GM19438 (cell line): ENCODE data around the gene ACE.

Experiments used
- ATAC-seq: cut with Tn5 transposase; IDR thresholded peaks from one replicate; pipeline ENCODE4 v1.9.1; 2021; ENCODE audit warnings: low read depth; ENCODE audit not compliant: unreplicated experiment

Gene ACE

DNA sequence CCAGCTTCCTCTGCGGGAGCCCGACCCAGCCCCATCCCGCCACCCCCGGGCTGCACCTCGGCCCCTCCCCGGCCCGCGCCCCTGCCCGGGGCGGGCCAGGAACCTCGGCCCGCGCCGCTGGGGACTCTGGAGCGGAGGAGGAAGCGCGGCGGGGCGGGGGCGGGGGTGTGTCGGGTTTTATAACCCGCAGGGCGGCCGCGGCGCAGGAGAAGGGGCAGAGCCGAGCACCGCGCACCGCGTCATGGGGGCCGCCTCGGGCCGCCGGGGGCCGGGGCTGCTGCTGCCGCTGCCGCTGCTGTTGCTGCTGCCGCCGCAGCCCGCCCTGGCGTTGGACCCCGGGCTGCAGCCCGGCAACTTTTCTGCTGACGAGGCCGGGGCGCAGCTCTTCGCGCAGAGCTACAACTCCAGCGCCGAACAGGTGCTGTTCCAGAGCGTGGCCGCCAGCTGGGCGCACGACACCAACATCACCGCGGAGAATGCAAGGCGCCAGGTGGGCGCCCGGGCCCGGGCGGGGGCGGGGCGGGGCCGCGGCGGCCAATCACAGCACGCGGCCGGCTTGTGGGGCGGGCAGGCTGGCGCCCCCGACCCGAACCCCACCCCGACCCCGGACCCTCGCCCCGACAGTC, at the start of gene ACE:
Gene ACE (plus strand): TSS at position 208 of the 626 bp plus-strand sequence. CDS start 34 bp downstream, at position 242.
- ATAC-seq, result no peak

DNA sequence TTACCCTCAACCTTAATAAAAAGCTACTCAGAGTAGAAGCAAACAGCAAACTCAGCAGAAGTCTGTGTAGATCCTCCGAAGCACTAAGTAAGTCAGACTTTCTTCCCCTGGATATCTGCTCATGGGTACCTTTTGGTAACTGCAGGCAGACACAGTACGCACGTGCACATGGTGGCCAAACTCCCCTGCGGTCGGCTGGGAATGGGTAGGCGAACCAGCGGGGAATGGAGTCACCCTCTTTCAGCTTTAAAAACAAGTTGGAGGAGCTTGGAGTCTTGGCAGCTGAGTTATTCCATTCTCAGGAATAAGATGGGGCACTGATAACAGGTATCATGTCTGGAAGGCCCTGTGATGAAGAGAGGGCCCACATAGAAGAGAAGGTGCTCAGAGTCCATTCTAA, 47.1 kb upstream of the ACE start:
- ATAC-seq, result no peak

DNA sequence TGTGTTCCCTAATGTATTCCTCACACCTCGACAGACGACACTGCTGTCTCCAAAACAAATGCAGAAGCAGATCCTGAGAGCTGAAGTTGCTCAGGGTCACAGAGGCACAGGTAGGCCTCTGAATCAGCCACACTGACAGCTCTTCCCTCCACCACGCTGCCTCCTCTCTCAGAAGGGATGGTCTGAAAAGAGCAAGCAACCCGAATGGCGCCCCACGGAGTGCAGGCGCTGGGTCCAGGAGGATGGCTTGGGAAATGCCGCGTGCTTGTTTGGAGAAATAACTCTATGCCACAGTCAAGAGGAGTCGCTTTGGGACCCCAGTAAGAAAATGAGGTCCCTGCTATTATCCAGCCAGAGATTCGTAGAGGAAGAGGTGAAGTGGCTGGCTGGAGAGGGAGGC, 46.6 kb upstream of the ACE start:
- no peak for ATAC-seq

DNA sequence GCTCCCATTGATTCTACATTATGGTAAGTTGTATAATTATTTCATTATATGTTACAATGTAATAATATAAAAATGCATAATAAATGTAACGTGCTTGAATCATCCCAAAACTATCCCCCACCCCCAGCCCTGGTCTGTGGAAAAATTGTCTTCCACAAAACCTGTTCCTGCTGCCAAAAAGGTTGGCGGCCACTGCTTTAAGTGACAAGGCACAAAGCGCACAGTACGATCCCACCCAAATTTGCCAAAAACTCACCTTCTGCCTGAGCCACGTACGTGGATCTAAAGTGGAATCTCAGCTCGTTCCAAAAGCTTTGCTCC, 45.3 kb upstream of the ACE start:
- ATAC-seq, result no peak

DNA sequence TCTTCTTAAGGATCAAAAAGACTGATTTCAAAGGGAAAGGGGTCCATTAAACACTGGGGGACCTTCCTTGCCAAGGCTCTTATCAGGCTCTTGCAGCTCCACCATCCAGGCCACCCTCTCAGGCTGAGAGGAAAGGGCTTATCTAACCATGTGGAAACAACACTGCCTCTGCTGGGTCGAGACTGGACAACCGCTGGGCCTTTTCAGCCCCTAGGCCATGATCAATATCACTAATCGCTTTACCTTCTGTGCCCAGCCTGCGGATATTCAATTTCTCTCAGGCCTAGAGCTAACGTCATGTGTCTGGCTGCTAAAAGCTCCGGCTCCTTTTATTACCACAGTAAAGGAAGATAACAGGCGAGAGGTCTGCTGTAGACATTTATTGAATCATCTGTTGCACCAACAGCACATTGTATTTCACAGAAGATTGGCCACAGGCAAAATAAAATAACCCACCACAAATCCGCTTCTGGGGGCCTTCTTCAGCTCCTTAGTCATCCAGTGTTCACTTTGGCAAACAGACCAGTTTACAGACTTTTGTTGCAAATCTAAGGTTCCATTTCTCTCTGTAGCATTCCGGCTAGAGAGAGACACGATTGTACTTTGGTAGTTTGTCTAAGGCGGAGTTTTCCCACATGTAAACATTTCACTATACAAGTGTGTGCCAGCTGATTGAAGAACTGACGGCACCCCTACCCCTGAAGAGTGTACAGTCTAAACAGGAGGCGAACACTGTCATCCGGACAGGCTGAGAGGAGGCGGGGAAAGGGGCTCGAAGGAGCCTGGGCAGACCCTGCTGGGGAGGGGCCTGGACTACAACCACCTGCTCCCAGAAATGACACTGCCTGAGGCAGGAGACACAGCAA, 44.7 kb upstream of the ACE start:
- ATAC-seq, result no peak

DNA sequence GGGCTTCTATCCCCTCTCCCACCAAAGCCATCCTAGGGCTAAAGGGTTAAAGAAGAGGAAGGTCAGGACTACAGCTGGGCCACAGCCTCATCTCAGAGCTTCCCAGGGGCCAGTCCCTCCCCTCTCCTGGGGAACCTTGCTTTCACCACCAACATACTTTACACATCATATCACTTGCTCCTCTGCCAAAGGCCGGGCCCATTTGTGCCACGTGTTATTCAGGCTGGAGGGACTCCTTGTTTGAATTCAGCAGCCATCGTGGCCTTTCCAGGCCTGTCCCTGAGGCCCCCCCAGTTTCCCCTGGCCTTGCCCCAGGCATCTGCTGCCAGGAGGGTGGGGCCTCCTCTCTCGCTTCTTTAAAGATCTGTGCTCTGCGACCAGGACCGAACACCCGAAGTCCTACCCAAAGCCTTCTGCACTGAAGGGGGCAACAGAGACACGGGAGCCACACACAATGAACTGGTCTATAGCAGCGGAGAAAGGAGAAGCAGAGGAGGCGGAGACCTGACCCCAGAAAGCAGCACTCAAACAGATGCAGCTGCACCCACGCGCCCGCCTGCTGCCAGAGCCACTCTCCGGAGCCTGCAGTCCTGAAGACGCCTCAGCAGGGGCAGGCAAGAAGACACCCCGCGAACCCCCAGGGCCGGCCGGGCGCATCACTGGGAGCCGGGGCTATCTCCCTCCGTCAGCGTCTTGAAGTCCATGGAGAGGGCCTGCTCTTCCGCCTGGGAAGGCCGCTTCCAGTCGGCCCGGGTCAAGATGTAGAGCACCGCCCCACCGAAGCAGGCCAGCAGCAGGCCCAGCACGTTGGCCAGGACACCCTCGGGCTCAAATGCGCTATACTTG, 42.9 kb upstream of the ACE start:
- ATAC-seq, result no peak

DNA sequence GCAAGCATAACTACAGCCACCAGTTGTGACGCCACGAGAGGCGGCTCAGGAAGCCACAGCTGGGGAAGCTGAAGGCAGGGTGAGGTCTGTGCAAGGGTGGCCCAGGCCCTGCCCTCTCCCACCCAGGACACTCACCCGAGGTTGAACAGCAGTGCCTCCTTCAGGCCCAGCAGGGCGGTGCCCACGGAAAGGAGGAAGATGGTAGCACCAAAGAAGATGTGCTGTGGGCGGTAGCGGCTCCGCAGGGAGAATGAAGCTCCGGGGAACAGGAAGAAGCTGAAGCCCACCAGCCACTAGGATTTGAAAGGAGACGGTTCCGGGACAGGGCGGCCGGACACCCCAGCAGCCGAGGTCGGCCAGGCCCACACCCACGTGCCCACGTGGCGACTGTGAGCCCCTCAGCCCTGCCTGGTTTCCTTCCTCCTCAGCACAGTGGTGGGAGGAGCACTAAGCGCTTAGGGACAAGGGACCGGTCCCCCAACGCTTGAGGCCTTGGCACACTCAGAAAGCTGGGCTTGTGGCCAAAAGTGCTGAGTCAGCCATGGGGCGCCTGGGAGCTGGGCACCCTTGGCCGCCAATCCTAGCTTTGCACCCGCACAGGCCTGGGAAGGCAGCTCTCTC, 41.8 kb upstream of the ACE start:
- no peak for ATAC-seq

DNA sequence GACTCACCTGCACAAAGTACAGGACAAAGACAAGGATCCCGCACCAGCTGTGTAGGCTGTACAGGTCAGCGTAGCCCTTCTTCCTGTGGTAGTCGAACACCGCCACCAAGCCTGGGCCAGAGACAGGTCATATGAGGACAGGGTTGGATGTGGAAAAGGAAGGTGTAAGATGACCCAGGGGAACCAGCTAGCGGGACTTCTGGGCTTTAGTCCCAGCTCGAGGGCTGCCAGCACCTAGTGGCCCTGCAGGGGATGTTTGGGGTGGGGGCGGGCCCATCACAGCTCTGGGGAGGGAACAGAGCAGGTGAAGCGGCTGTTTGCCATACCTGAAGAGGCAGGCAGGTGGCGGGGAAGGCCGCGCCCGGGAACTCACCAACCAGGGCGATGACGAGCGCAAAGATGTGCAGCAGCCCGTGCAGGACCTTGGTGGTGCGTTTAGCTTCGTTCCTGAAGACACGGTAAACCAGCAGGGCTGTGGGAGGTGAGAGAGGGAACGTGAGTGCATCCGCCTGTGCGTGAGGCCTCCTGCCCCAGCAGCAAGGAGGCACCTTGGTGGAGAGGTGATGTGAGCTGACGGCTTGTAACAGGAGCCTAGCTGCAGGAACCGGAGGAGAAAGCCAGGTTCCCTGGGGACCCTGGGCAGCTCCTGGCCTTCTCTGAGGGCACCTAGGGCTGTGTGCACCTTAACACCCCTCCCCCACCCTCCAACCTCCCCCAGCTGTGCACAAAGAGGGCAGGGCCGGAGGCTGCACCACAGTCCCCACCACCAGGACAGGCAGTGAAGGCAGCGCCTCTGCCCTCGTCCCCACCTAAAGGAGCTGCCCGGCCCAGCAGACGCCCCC, 41.0 kb upstream of the ACE start:
- ATAC-seq, result no peak

DNA sequence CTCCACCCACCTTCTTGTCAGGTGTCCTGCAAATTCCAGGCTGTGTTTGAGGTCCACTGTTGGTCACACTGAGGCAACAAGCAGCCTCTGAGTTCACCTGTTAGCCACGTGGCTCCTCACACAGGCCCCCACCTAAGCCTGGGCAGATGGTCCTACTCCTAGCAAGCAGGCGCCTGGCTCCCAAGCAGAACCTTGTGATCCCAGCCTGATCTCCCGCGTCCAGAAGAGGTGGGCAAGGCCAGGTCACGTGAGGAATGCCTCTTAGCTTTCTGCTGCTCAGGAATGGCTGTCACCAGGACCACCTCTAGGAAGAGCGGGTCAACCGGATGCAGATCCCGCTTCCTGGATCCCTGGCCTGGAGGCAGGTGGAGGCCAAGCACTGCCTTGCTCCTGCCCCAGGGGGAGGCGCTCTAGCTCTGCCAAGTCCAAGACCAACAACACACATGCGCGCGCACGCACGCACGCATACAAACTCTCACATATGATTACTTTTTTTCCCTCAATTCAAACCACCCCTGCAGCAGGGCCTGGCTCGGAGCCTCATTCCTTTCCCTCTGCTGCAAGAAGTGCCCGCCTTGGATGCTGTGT, 40.2 kb upstream of the ACE start:
- ATAC-seq, result no peak

DNA sequence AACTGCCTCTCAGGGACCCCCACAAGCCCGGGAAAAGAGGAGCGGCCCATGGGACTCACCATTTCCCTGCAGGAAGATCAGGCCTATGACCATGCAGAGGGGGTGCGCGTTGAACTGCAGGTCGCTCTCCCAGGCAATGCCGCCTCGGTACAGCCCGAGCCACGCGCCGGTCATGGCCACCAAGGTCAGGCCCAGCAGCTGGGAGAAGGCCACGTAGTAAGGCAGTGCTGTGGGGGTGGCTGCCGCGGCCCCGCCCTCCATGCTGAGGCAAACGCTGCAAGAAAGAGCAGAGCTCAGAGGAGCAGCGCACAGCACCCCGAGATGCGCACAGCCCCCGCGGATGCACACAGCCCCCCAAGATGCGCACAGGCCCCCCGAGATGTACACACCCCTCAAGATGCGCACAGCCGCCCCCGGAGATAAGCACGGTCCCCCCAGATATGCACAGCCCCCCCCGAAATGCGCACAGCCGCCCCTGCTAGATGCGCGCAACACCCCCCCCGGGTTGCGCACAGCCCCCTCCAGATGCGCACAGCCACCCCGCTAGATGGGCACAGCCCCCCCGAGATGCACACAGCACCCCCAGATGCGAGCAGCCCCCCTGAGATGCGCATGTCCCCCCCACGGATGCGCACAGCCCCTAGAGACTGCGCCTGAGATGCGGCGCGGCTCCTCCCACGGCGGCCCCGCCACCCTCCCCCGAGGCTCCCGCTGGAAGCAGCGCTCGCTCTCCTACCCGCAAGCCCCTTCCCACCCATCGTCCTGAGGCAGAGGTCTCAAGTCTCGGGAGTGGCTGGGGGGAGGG, 39.4 kb upstream of the ACE start:
- ATAC-seq, result no peak

DNA sequence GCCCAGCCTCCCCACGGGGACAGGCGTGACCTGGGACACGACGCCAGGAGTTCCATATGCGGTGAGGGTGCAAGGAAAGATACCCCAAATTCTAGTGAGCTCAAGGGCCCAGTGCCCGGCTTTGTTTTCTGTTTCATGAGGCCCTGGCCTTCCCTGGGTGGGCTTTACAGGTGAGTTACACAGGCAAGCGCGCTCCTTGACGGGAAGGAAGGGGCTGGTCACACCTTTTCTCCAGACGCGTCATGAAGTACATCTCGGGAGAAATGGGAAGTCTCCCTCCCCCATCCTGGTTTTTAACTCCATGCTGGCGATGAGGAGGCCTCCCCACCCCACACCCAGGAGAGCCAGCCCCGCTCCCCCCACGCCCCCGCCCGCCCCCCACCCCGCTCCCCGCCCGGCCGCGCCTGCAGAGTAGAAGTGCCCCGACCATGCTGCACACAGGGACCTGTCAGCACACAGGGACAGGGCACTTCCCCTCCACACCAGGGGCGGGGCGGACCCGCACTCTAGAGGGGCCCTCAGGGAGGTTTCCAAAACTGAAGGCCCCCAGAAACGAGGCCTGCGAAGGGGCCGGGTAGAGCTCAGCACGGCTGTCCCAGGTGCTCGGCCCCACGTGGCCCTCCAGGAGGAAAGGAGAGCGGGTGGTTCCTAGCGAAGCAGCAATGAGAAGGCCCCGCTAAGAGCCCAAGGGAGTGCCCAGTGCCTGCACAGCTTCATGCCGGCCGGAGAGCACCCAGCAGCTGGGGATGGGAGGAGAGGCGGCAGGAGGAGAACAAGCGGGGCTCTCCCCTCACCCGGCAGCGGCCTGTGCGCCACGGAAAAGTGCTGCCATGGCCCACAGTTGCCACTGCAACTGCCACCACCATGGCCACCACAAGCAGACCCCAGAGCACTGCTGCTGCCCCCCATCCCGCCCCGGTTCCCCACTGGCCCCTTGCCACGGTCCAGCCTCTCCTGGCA, 38.5 kb upstream of the ACE start:
- no peak for ATAC-seq

DNA sequence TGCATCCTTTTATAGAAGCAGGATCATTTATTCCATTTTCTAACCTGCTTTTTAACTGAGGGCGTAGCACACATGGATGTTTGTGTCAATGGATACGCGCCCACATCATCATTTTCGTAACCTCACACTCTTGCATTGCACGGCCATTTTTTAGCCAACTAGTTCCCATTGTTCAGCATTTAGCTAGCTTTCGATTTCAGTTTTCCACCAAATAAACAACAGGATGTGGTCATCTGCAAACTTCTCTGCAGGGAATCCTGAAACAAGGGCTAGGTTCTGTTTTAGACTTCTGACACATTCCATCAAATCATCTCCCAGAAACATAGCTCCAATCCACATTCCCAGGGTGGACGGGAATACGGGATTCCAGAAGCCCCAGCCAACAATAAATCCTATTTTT, 37.2 kb upstream of the ACE start:
- no peak for ATAC-seq

DNA sequence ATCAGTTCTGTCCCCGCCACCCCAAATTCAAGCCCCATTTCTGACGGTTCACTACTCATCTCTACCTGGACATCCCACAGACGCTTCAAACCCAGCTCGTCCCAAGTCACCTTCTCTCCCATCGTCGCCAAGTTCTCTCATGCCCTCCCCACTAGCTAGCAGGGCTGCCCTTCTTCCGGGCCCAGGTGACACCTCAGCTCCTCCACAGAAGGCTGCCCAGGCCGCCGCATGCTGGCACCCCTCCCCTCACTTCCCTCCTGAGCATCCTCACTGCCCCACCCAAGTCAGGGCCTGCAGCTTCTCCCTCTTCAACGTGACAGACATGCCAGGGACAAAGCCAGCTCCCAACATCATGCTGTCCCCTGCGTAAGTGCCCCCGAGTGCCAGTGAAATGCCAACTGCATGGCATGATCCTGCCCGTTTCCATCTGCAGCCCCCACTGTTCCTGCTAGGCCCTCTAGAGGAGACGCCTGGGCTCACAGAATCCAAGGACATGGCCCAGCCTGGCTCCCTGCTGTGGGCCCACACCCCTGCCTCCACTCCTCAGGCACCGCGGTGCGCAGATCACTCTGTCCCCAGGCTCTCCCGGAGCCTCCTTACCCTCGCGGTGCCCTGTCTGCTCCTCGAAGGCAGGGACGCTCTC, 36.6 kb upstream of the ACE start:
- ATAC-seq, result no peak

DNA sequence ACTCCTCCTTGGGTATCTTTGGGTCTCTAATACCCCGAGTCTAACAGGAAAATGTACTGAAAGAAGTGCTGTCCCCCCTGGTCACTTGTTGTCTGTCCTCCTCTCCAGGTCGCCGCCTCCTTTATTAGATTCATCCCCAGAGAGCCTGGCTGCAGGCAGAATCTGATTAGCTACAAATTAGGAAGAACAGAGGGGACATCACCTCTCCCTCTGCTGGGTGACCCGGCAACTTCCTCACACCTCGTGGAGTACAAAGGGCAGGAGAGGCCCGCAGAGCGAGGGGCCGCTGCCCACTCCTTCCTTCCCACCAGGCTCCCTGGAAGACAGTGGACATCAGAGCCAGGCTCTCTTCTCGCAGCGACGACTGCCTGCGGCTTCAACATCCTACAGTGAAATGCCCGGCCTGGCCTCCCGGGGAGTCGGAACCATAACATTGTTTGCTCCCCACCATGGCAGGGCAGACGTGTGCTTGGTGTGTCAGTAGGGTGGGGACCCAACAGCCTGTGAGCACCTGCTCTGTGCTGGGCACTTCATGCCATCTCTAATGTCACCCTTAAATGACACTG, 36.0 kb upstream of the ACE start:
- ATAC-seq, result no peak

DNA sequence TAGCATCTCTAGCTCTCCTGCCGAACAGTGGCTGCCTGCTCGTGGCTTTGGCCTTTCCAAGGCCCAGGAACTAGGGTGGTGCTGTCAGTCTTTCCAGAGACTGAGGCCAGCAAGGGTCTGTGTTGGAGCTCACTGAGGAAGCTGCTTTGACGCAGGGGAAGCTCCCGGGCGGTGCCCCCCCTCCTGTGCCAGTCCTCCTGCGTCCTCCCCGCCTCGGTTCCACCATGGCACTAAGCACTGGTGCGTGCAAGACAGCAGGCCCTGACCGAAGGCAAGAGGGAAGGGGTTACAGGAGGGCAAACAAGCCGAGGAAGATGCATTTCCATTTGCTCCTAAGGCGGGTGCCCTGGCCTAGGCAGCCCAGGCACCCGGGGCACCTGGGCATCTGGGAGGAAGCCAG, 35.2 kb upstream of the ACE start:
- ATAC-seq, result no peak

DNA sequence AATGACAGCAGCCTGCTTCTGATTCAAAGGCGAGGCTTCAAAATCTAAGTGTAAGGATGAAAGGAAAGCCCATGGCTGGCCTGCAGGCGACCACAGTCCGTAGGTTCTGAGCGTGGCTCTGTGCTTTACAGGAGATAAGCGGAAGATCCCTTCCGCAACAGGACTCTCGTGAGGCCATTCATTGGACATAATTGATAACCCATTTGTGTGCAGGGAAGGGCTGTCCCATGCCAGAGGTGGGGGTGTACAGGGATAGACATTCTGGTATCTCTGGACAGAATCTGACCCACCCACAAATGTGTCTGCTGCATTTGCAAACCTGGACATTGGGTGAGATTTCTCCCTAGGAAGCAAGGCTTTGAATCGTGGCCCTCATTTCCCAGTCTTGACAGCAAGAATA, 34.8 kb upstream of the ACE start:
- ATAC-seq, result no peak

DNA sequence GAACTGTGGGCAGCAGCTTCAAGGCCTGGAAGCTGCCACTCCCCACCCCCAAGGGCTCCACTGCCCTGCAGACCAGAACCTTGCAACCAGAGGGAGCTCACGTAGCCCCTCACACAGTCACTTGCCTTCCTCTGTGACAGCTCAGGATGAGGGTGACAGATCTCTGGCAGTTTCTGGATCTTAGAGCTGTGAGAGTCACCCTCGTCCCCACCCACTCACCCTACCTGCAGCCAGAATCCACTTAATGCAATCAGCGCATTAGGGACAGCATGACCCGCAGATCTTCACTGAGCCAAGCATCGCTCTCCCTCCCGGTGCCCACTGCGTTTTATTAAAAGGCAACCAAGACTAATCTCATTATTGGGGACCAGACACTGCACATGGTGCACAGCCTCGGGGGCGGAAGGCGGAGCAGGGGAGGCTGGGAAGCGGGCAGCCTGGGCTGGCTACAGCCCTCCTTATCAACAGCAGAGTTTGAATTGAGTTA, 34.3 kb upstream of the ACE start:
- ATAC-seq, result no peak
